HepG2 (cell line): Measurements from ENCODE around the gene MFSD11. TPM values are rescaled to one million over a fixed set of nuclear protein-coding genes. Genes with fewer than 3 reads are reported as not detected.
"Not testable (repeated sequence)": the region's sequence is repeated elsewhere in the genome, so short reads cannot be mapped to it uniquely, and the experiment has no call there.

Experiments used
- ATAC-seq: fragments of 200-7000 bp; cut with Tn5 transposase; 3 replicates; pipeline ENCODE4 v1.9.1; 2020; ENCODE audit warnings: mild to moderate bottlenecking, moderate library complexity
- BruUV-seq: library from RNA; stranded (reverse); fragments of 400-500 nt; replicated peaks from 2 replicates; lab custom pipeline; 2021; lab: Mats Ljungman, UMichigan
- CTCF ChIA-PET: fragments of 300-600 bp; formaldehyde crosslinking; extraction: SDS; loops from one replicate; lab custom pipeline; 2021; ENCODE audit warnings: low total read pairs, inconsistent platforms, low intra/inter-chr PET ratio; lab: Yijun Ruan, JAX
- POLR2A ChIA-PET: fragments of 350-600 bp; sonication (Branson Sonifier 250); formaldehyde crosslinking; loops from one replicate; lab custom pipeline; 2020; ENCODE audit warnings: antibody characterized with exemption, inconsistent platforms; lab: Yijun Ruan, JAX
- DNase-seq: peaks from one replicate; pipeline ENCODE4 v3.0.0-alpha.2; 2015; ENCODE audit warnings: low spot score
- FAIRE-seq: peaks from 3 replicates; lab custom pipeline; 2011; peaks lifted over from hg19 to GRCh38; lab: Jason Lieb, UNC
- H2AFZ ChIP-seq: one replicate; pipeline ENCODE4 v1.6.1; 2011; ENCODE audit warnings: low read length, inconsistent platforms
- H3K27ac ChIP-seq: fragments of 300-600 bp; 3 replicates; pipeline ENCODE4 v1.8.0; 2011; ENCODE audit warnings: mixed run types, mild to moderate bottlenecking, mixed read lengths, low read length, inconsistent platforms; ENCODE audit not compliant: insufficient read depth; ENCODE audit errors: extremely low read length
- H3K27me3 ChIP-seq, 2 experiments: fragments of 200-600 bp in 1 of 2; 2 replicates in 1 of 2; 3 replicates in 1 of 2; pipeline versions ENCODE4 v1.6.0 to v1.8.0; 2011; ENCODE audit warnings: low read length in 2 of 2, mild to moderate bottlenecking in 2 of 2, moderate library complexity in 2 of 2, inconsistent platforms in 1 of 2; ENCODE audit not compliant: insufficient read depth in 2 of 2, control insufficient read depth in 1 of 2
- H3K36me3 ChIP-seq, 2 experiments: fragments of 200-600 bp in 1 of 2; replicated peaks in 1 of 2; 2 replicates in 1 of 2; 3 replicates in 1 of 2; pipeline versions ENCODE4 v1.5.1 to v1.8.0; 2011; ENCODE audit warnings: low read length in 2 of 2, inconsistent platforms in 1 of 2; ENCODE audit not compliant: insufficient read depth in 2 of 2, control insufficient read depth in 1 of 2
- H3K4me1 ChIP-seq: 2 replicates; pipeline ENCODE4 v1.5.1; 2012; ENCODE audit warnings: low read length, inconsistent platforms; ENCODE audit not compliant: insufficient read depth
- H3K4me2 ChIP-seq: 2 replicates; pipeline ENCODE4 v1.6.0; 2011; ENCODE audit warnings: low read depth, low read length, inconsistent platforms
- H3K4me3 ChIP-seq, 3 experiments: fragments of 200-600 bp in 1 of 3; sonication (generic), shearing (Covaris generic) in 1 of 3; replicated peaks in 1 of 3; 2 replicates each; pipeline ENCODE4 v1.5.1; 2011 to 2016; ENCODE audit warnings: low read length in 3 of 3, inconsistent platforms in 2 of 3, low read depth in 2 of 3, mild to moderate bottlenecking in 2 of 3, control low read depth in 1 of 3, mixed read lengths in 1 of 3; ENCODE audit not compliant: insufficient read depth in 1 of 3
- H3K79me2 ChIP-seq: one replicate; pipeline ENCODE4 v1.6.1; 2011; ENCODE audit warnings: low read length, inconsistent platforms; ENCODE audit not compliant: insufficient read depth
- H3K9ac ChIP-seq: 2 replicates; pipeline ENCODE4 v1.6.0; 2011; ENCODE audit warnings: mild to moderate bottlenecking, low read depth, low read length, inconsistent platforms; ENCODE audit not compliant: insufficient read depth
- H3K9me3 ChIP-seq: 2 replicates; pipeline ENCODE4 v1.5.1; 2012; ENCODE audit warnings: mild to moderate bottlenecking, low read length
- H4K20me1 ChIP-seq: 2 replicates; pipeline ENCODE4 v1.6.0; 2011; ENCODE audit warnings: inconsistent platforms, mild to moderate bottlenecking, low read length, moderate library complexity; ENCODE audit not compliant: insufficient read depth
- POLR2A ChIP-seq, 2 experiments: IDR thresholded peaks; 2 replicates each; pipeline ENCODE4 v1.6.1; 2011; ENCODE audit warnings: low read depth in 2 of 2, low read length in 2 of 2, mild to moderate bottlenecking in 1 of 2, moderate library complexity in 1 of 2; ENCODE audit not compliant: insufficient read depth in 1 of 2
- SNAPC2 ChIP-seq: sonication (generic); formaldehyde crosslinking; IDR thresholded peaks from 2 replicates; pipeline ENCODE4 v1.8.1; 2022; ENCODE audit warnings: mild to moderate bottlenecking, missing genetic modification reagents
- ZNF121 ChIP-seq: sonication (generic); formaldehyde crosslinking; IDR thresholded peaks from 2 replicates; pipeline ENCODE4 v1.5.0; 2020; ENCODE audit warnings: mild to moderate bottlenecking, missing genetic modification reagents
- WGBS: methylation state at CpG from one replicate; pipeline ENCODE4 v1.1.6; 2017; ENCODE audit warnings: low lambda C conversion rate; 5-methylcytosine and 5-hydroxymethylcytosine counted together
- in situ Hi-C: cut with HindIII; loops from 2 replicates; pipeline ENCODE4 v1.10.0; 2017; ENCODE audit warnings: low pct_unique_long_range_greater_than_20kb; ENCODE audit not compliant: extremely low pct_ligation_motif_present
- intact Hi-C: fragments of 100-400 bp; cut with micrococcal nuclease; formaldehyde crosslinking; loops from one replicate; pipeline ENCODE4 v1.10.0; 2022; ENCODE audit not compliant: unreplicated experiment
- polyA plus RNA-seq, 8 experiments: library from polyadenylated mRNA; depleted of rRNA in 3 of 8; stranded (reverse) in 7 of 8; unstranded in 1 of 8; fragments of >200 nt; fragmentation: Illumina TruSeq in 4 of 8; extraction: Trizol in 4 of 8; gene quantifications; 2 replicates each; pipeline versions ENCODE4 v1.2.1 to v1.2.3, GENCODE V29; 2011 to 2016; ENCODE audit warnings: low read depth in 4 of 8, missing spikeins in 1 of 8, mixed read lengths in 1 of 8; ENCODE audit not compliant: insufficient read depth in 1 of 8
- total RNA-seq, 5 experiments: library from RNA; depleted of rRNA; stranded (reverse); fragments of >200 nt; fragmentation: Illumina TruSeq; extraction: Trizol; gene quantifications; 2 replicates each; pipeline ENCODE4 v1.2.3, GENCODE V29; 2016; ENCODE audit warnings: low read depth in 1 of 5

The MFSD11 gene
- total and polyA plus RNA-seq, 2 of the 13 experiments (the other 11 are each of a cell fraction or from before 2014, with no cell fraction given): 26.1 to 36.3 TPM

DNA sequence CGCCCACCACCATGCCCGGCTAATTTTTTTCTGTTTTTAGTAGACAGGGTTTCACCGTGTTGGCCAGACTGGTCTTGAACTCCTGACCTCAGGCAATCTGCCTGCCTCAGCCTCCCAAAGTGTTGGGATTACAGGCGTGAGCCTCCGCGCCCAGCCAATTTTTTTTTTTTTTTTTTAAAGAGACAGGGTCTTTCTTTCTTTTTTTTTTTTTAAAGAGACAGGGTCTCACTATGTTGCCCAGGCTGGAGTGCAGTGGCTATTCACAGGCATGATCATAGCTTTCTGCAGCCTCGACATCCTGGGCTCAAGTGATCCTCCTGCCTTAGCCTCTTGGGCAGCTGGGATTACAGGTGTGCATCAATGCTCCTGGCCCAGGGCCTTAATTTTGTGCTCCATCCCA, 25.6 kb upstream of the MFSD11 start:
- H3K27me3 ChIP-seq, in situ Hi-C loops, H4K20me1 ChIP-seq, H3K27ac ChIP-seq, DNase-seq, ATAC-seq, BruUV-seq, H3K9me3 ChIP-seq, intact Hi-C loops, H3K9ac ChIP-seq, FAIRE-seq, H3K4me3 ChIP-seq, H3K4me2 ChIP-seq, CTCF ChIA-PET, H2AFZ ChIP-seq: not testable (repeated sequence)
- peak; percentile 42; the same call in 1 of the 2 replicates for TF ChIP-seq ZNF121 (CRISPR knock-in tag)
- H3K4me1 ChIP-seq: peaks cover 49% of the 10 kb centered on the region
- H3K36me3 ChIP-seq: peaks cover 10 to 37% of the 10 kb centered on the region in 2 experiments
- 95% methylated on average over 7 of the region's 7 CpGs for WGBS
- POLR2A ChIA-PET: interaction anchor here (1.4 to 3.6 kb wide), 4 partner anchors 11 to 25 kb away, joined by 3 to 20 read pairs (median 6); partner anchors contain the start of genes MFSD11 and SRSF2
- H3K79me2 ChIP-seq: peaks cover 14% of the 10 kb centered on the region

DNA sequence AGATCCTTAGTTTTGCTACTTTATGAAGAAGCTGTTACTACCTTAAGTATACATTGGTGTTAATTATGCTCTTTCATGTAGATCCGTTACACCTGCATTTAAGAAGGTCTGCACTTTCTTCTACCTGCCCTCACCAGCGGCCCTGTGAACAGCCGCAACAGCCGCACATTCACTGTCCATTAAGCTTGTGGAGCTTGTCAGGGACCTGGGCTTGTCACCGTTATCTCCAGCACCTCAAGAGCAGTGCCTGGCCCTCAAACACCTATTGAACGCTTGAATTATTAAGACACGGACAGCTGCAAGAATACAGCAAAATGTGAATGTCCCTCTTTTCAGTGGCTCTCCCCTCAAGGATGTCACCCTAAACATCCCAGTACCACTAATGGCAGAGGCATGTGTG, 24.2 kb upstream of the MFSD11 start:
- no peak overlapping the region for H3K4me3 ChIP-seq
- CTCF ChIA-PET: interaction anchor here (2.2 kb wide), 1 partner anchor 32 kb away, joined by 17 read pairs; no protein-coding TSS in a partner anchor

More for the DNA sequence above, 24.2 kb upstream of the MFSD11 start:
- Histone ChIP-seq H3K9ac (no peak overlapping the region), H3K27ac (no peak overlapping the region), H3K27me3 (no peaks in the 10 kb centered on the region), H3K36me3 (peaks cover 17 to 48% of the 10 kb centered on the region in 2 experiments), H3K4me1 (peaks cover 34% of the 10 kb centered on the region), H3K79me2 (peaks cover 10% of the 10 kb centered on the region), H3K4me2 (no peak overlapping the region), H4K20me1 (no peaks in the 10 kb centered on the region; the same call in 1 of the 2 replicates), H2AFZ (no peak overlapping the region), H3K9me3 (no peaks in the 10 kb centered on the region)
- ATAC-seq: no peak
- POLR2A ChIA-PET: interaction anchor here (1.2 to 1.4 kb wide), 4 partner anchors 16 to 156 kb away, joined by 3 to 5 read pairs (median 4); no protein-coding TSS in a partner anchor
- no peak for TF ChIP-seq SNAPC2 (CRISPR knock-in tag)
- 0 out of 4 replicates have a peak, but pooled peaks of 1 of the 2 experiments have one; percentile 9 for TF ChIP-seq POLR2A (IDR thresholded peaks at IDR 0.05; ENCODE audit: insufficient read depth in 1 of 2, low read depth in 2 of 2, low read length in 2 of 2)
- in situ Hi-C loops (no loop called here), intact Hi-C loops (loop anchor here (2.0 kb wide), 1 partner anchor 41 kb away; no protein-coding TSS in a partner anchor)
- 98% methylated on average over 7 of the region's 7 CpGs for WGBS
- no peak for FAIRE-seq
- BruUV-seq: no TSS peak
- no peak for DNase-seq
